Stimulated activated CD8-positive, alpha-beta memory T cell treated with anti-CD3 and anti-CD28 coated beads, Interleukin-12 subunit alpha, Interleukin-12 subunit beta, amount 100 ng/mL, for 24 hours (primary cell): ENCODE measurements around the gene CCSAP.
"Not testable (repeated sequence)": the region's sequence is repeated elsewhere in the genome, so short reads cannot be mapped to it uniquely, and the experiment has no call there.

ENCODE experiments used
- DNase-seq: peaks from one replicate; pipeline ENCODE4 v3.0.0-alpha.2; 2020; ENCODE audit errors: extremely low read depth

The CCSAP gene

DNA sequence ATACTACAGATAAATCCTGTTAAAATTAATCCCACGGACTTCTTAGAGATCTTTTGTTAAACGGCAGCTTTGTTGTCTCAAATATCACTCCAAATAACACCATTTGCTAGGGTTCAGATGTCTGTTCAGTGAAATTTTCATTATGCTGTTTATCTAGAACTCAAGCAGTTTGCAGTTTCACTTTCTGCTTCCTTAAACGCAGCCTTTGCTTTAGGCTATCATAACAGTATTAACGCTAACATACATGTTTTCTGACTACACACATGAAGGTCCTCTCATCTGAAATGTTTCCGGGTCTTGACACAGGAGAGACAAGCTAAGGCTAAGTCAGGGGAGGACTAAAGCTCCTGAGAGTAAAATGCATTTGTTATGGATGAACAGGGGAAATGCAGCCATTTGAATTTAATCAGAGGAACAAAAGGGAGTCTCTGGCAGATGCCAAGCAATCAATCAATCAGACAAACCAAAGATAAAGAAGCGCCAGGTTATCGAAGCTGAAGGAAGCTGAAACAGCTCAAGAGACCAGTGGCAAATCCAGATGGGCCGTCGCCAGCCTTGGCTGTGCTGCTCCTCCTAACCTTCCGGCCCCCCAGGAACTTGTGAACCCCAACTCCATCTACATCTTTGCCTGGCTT lies 16.9 kb downstream of the CCSAP start:
- no peak for DNase-seq

- no peak for DNase-seq
Observed at GRCh38 chr1:229325401-229325800, 17.4 kb downstream of the CCSAP start.

- no peak for DNase-seq
Observed at GRCh38 chr1:229323885-229324553, 18.8 kb downstream of the CCSAP start.

DNA sequence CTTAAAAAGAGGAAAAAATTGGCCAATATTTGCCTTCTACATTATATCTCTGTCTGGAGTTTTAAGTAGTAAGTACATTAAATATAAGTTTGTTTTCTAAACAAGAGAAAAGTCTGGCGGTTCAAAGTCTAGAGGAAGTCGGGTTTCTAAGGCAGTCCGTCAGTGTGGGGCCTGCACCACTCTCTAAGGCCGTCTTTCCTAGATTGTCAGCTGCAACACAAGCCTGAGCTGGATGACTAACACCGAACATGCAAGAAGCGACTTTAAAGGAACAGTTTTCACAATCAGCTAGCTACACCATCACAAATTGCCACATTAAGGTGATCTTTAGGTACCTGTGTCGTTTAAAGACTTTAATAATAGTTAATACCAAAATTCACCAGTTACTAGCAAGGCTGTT lies 19.6 kb downstream of the CCSAP start:
- DNase-seq: no peak

DNA sequence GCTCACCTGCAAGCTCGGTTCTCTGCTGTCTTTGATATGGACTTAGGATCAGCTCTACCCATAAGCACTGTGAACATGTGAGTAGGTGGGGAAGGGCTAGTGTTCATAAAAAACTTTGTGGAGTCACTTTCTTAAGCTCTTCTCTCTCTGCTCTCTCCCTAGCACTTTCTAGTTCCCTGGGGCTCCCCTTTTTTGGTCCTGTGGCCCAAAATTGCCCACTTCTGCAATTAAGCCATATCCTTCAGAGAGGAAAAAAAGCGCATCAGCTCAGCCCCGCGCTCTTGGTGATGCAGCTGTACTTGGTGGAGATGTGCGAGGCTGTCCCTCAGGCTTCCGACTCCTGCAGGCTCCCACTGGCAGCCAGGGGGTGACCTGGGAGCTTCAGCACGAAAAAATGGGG lies 23.4 kb downstream of the CCSAP start:
- no peak for DNase-seq

DNA sequence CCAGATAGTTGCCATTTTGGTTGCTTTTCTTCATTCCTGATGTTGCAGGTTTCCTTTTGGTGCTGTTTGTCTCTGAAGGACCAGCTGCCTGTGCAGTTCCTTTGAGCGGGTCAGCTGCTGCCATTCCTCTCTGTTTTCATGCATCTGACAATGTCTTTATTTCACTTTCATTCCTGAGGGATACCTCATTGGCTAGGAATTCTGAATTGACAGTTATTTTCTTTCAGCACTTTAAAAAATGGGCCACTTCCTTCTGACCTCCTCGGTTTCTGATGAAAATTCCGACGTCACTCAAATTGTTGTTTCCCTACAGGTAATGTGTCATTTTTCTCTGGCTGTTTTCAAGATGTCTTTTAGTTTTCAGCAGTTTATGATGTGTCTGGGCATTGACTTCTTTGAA lies 24.8 kb downstream of the CCSAP start:
- no peak for DNase-seq

DNA sequence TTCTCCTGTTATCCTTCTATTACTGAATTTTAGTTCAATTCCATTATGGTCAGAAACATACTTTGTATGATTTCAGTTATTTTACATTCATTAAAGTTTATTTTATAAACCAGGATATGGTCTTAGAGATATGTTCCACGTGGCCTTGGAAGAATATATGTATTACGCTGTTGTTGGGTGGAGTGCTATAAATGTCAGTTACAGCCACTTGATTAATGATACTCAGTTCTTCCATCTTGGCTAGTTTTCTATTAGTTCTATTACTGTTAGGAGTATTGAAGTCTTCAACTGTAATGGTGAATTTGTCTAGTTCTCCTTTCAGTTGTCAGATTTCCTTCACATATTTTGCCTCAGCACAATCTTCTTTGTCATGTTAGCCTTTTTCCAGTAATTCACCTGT lies 26.7 kb downstream of the CCSAP start:
- no peak for DNase-seq

GRCh38 chr1:229310833-229311232 lies 32.0 kb downstream of the CCSAP start:
- DNase-seq: no peak

DNA sequence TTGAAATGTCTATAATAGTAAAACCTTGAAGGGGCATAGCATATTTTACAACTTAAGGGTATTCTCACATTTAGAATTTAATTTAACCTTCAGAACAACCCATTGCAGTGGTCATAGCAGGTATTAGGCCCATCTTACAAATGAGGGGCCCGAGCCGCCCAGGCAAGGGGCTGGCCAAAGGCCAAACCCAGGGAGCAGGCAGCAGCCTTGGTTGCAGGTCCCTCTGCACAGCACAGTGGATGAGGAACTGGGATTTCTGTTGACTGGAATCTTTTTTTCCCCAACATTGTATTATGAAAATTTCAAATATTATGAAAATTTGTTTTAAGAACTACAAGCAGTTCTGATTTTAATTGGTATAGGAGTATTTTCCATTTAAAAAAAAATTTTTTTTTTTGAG lies 33.2 kb downstream of the CCSAP start:
- DNase-seq: no peak

- no peak for DNase-seq
Observed at GRCh38 chr1:229309074-229309473, 33.8 kb downstream of the CCSAP start.

DNA sequence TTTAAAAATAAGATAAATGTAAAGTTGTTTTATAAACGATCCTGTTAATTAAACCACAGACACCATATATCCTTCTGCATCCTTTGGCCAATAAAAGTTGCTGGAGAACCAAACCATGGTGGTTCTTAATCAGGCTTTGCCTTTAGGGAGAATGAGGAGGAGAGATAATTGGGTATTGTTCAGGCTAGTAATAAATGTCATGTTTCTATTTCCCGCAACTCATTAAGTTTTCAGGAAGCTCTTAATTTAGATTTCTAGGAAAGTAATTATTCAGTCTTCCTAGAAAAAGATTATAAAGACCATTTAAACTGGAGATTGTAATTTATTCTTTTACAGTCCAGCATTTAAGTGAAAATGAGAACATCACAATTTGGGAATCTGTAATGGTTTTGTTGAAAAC lies 37.5 kb downstream of the CCSAP start:
- no peak for DNase-seq

GRCh38 chr1:229303855-229304254 lies 39.0 kb downstream of the CCSAP start:
- no peak for DNase-seq

GRCh38 chr1:229302740-229303139 lies 40.1 kb downstream of the CCSAP start:
- DNase-seq: no peak

- no peak for DNase-seq
Observed at GRCh38 chr1:229300099-229300757, 42.6 kb downstream of the CCSAP start.

GRCh38 chr1:229298887-229299503 lies 43.9 kb downstream of the CCSAP start:
- DNase-seq: no peak

GRCh38 chr1:229298420-229298819 lies 44.4 kb downstream of the CCSAP start:
- DNase-seq: no peak

GRCh38 chr1:229297746-229298145 lies 45.1 kb downstream of the CCSAP start:
- no peak for DNase-seq

DNA sequence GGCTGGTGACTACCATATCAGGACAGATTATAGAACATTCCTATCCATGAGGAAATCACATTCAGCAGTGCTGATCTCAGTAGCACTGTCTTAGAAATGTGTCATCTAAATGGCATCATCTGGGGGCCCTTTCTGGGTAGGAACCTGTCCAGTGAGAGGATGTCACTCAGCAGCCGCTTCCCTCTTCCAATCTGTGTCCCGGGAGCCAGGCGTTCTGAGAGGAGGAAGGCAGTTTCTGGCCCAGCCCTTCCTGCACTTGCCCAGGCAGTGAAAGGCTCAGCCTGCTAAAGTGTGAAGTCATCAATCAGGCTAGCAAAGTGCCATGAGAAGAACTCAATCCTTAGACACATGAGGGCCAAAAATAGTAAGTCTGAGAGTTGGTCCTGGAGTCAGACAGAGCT lies 46.3 kb downstream of the CCSAP start:
- DNase-seq: no peak

GRCh38 chr1:229295745-229296144 lies 47.1 kb downstream of the CCSAP start:
- no peak for DNase-seq

GRCh38 chr1:229293528-229294204 lies 49.2 kb downstream of the CCSAP start:
- no peak for DNase-seq

DNA sequence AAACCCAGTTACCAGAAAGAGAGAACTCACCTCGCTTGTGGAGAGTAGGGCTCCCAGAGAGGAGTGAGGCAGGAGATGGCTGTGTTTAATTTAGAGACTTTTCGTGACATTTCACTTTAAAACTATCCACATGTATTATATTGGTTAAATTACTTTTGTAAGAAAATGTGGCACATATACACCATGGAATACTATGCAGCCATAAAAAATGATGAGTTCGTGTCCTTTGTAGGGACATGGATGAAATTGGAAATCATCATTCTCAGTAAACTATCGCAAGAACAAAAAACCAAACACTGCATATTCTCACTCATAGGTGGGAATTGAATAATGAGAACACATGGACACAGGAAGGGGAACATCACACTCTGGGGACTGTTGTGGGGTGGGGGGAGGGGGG lies 51.2 kb downstream of the CCSAP start:
- not testable (repeated sequence) for DNase-seq

GRCh38 chr1:229288516-229288915 lies 54.3 kb downstream of the CCSAP start:
- DNase-seq: no peak
